ENCODE data around the gene FOXJ1. TPM values are rescaled to one million over a fixed set of nuclear protein-coding genes. Genes with fewer than 3 reads are reported as not detected.
A peak's percentile ranks its signal among the peaks of the same experiment; 100 is the strongest.

Gene FOXJ1
- total RNA-seq, 4 donors from 2014 or later: 1.2 to 2.4 (median 1.8) TPM

DNA sequence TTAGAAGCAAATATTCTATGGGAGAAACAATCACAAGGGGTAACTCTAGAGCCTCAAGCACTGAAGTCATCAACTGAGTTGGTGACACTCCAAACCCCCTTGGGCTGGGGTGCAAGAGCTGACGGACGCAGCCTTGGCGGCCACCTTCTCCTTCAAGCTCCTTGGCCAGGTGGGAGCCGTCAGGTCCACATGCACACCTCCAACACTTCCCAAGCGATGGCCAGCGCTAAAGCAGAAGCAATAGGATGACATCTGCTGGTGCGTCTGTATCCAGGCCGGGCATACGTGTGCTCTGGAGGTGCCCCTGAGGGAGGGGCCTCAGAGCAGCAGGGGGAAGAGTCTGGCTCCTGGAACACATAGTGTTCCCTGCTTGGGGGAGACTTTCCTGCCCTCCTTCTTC lies 12.2 kb upstream of the FOXJ1 start:
- 92 to 94% methylated on average over 9 of the region's 9 CpGs for WGBS, 2 donors
- DNase-seq (ENCODE audit: low spot score in 2 of 2): peak in 1 of 2 donors; percentile 56

DNA sequence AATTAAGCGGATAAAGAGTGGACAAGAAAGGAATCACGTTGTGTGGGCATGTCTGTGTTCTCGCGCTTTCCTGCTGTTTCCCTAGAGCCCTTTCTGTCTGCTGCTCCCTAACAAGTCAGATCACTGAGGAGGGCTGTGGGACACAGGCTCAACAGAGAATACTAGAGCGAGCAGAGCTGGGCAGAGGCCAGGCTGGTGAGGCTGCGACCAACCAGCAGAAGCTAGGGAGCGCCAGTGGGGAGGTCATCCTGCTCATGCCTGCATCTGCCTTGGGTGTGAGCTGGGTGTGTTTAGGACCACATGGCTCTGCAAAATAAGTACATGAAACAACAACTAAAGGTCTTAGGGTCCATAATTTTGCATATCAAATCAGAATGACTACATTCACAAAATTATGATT lies 11.5 kb upstream of the FOXJ1 start:
- DNase-seq (ENCODE audit: low spot score in 2 of 2): peak in 1 of 2 donors; percentile 82
- intact Hi-C loops (cut with DNase I; ENCODE audit: low total_unique reads): no loop called here
- no peak for TF ChIP-seq POLR2A (IDR thresholded peaks at IDR 0.05)
- TF ChIP-seq, protein P1, sequence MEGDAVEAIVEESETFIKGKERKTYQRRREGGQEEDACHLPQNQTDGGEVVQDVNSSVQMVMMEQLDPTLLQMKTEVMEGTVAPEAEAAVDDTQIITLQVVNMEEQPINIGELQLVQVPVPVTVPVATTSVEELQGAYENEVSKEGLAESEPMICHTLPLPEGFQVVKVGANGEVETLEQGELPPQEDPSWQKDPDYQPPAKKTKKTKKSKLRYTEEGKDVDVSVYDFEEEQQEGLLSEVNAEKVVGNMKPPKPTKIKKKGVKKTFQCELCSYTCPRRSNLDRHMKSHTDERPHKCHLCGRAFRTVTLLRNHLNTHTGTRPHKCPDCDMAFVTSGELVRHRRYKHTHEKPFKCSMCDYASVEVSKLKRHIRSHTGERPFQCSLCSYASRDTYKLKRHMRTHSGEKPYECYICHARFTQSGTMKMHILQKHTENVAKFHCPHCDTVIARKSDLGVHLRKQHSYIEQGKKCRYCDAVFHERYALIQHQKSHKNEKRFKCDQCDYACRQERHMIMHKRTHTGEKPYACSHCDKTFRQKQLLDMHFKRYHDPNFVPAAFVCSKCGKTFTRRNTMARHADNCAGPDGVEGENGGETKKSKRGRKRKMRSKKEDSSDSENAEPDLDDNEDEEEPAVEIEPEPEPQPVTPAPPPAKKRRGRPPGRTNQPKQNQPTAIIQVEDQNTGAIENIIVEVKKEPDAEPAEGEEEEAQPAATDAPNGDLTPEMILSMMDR (IDR thresholded peaks at IDR 0.05): no peak
- 77 to 78% methylated on average over 7 of the region's 7 CpGs for WGBS, 2 donors
- H3K4me3 ChIP-seq (ENCODE audit: low read depth, poor library complexity, severe bottlenecking): no peak overlapping the region

More for the DNA sequence above, 12.2 kb upstream of the FOXJ1 start:
- intact Hi-C loops (cut with DNase I; ENCODE audit: low total_unique reads): no loop called here
- TF ChIP-seq, protein P1 (IDR thresholded peaks at IDR 0.05): no peak
- TF ChIP-seq POLR2A (IDR thresholded peaks at IDR 0.05): no peak
- no peak overlapping the region for H3K4me3 ChIP-seq (ENCODE audit: low read depth, poor library complexity, severe bottlenecking)

DNA sequence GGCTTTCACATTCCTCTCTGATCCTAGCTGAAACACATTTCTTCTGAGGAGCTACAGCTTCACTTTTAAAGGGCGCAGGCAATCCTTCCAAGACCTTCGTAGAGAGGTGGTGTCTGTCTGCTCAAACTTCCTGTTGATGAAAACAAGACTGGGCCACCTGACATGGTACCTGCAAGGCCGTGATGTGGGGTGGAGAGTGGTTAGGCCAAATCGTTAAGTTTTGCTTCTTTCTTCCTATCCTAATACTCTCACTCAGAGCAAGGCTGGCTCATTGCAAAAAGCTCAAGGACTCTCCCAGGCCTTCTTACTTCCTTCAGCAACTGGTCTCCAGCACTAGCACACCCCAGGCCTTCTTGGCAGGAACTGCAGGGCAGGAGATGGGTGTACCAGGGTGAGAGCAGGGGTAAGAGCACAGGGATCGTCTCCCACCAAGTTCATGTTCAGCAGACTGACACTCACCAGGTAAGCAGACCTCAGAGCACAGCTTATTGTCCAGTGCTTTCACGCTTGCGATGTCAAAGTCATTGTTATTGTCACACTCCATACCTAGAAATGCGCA lies 10.9 kb upstream of the FOXJ1 start:
- 90 to 95% methylated on average over 8 of the region's 8 CpGs for WGBS, 2 donors
- no peak overlapping the region for H3K4me3 ChIP-seq (ENCODE audit: low read depth, poor library complexity, severe bottlenecking)
- DNase-seq (ENCODE audit: low spot score in 2 of 2): peak in 1 of 2 donors; percentile 32
- intact Hi-C loops (cut with DNase I; ENCODE audit: low total_unique reads): no loop called here
- TF ChIP-seq, protein P1 (IDR thresholded peaks at IDR 0.05): no peak
- TF ChIP-seq POLR2A (IDR thresholded peaks at IDR 0.05): no peak

DNA sequence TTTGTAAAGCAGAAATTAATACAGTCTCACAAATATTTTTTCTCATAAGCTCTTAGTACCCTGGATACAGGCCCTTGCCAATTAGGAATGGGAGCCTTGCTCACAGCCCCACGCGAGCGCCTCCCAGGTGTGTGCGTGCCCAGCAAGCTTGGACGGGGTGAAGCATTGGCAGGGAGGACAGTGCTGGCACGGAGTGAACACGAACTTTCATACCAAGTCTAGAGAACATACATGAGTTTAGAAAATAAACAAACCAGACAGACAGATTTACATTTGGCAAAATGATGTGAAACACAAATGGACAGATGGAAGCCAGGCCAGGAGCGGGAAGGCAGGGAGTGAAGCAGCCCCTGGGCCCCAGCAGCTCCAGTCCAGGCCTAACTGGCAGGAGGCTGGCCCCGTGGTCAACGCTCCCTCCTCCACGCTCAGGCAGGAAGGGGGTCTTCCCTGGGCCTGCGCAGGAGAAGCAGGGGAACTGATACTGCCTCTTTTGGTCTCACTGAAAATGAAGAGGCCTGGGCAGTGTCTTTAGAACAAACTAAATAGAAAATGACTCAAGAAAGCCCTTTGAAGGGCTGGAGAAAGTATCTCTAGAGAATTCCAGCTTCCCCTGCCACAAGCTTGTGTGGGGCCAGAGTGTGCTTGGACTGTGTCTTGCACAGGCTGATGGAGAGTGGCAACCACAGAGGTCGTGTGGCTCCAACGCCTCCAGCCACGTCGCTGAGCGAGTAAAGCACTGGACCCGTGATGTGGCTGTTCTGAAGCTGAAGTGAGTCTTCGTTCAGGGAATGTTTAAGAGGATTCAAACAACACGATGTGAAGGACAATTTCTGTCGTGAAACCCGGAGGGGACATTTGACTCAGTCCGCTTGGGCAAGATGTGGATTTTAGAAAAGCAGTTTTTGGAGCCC lies 9.9 kb upstream of the FOXJ1 start:
- TF ChIP-seq POLR2A (IDR thresholded peaks at IDR 0.05): no peak
- TF ChIP-seq, protein P1 (IDR thresholded peaks at IDR 0.05): no peak
- 77 to 81% methylated on average over 23 of the region's 23 CpGs for WGBS, 2 donors
- H3K4me3 ChIP-seq (ENCODE audit: low read depth, poor library complexity, severe bottlenecking): no peak overlapping the region
- intact Hi-C loops (cut with DNase I; ENCODE audit: low total_unique reads): no loop called here
- DNase-seq (ENCODE audit: low spot score in 2 of 2): no peak

DNA sequence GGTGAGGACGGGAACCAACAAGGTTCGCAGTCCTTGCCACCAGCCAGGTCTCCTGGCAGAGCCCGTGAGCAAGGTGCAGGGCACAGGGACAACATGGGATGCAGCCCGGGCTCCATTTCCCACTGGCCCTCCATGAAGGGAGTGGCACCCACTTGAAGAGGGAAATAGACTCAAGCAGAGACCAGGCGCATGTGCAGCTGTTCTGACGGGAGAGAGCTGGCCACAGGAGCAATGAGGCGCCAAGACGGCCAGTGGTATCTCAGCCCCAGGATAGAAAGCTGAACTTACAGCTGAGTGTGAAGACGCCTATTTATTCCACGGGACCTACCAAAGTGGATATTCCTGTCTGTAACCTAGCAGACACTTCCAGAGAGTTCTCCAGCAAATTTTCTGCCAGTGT lies 8.2 kb upstream of the FOXJ1 start:
- H3K4me3 ChIP-seq (ENCODE audit: low read depth, poor library complexity, severe bottlenecking): no peak overlapping the region
- 90 to 93% methylated on average over 10 of the region's 10 CpGs for WGBS, 2 donors
- DNase-seq (ENCODE audit: low spot score in 2 of 2): no peak
- TF ChIP-seq, protein P1 (IDR thresholded peaks at IDR 0.05): no peak
- no peak for TF ChIP-seq POLR2A (IDR thresholded peaks at IDR 0.05)
- intact Hi-C loops (cut with DNase I; ENCODE audit: low total_unique reads): no loop called here

Data from lower leg skin (tissue), 4 donors.